Ammon's horn (tissue), 1 donor: ENCODE data around the gene ADARB2.

Experiments used
- DNase-seq: peaks from one replicate; pipeline ENCODE4 v3.0.0-alpha.2; 2016; ENCODE audit warnings: low spot score

ADARB2 gene

DNA sequence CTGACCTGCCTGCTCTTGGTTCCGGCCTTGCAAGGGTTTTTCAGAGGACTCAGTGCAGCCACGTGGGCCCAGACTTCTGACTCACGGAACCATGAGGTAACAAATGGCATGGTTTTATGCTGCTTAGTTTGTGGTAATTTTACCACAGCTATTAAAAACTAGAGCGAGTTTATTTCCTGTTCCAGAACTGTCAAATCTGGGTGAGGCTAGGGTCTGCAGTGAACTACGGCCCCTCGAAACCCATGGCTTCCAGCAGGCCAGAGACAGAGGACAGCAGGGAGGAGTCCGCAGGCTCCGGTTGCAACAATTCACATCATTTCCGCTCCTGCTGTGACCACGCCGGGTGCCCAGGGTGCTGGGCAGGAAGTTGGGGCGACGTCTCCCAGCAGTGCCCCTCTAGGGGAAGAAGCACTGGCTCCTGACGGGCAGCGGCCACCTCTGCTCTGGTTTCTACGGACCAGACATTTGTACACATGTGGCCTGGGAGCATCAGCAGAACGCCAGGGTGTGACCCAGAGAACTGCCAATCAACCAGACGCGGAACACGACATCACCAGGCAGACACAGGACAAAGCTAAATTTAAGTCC lies 74.8 kb downstream of the ADARB2 start:
- DNase-seq: no peak

DNA sequence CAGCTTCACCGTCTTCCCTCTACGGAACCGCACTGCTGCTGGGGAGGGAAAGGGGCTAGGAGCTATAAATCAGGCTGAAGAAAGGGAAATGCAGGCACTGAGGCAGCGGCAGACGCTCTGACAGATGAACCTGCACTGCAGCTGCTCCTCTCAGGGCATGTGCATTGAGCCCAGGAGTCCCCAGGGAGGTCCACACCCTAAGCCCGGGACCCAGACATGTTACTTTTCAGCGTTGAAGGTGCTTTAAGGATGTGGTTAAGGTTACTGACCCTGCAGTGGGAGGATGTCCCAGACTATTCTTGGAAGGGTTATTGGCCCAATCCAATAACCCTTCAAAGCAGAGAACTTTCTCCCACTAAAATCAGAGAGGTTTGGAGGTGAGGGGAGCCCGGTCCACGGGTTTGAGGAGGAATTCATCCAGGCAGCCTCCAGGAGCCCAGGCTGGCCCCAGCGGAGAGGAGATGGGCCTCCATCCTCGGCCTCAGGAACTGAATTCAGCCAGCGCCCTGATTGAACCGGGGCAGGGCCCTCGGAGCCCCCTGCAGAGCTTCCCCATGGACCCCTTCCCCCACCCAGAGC lies 75.4 kb downstream of the ADARB2 start:
- DNase-seq: no peak

DNA sequence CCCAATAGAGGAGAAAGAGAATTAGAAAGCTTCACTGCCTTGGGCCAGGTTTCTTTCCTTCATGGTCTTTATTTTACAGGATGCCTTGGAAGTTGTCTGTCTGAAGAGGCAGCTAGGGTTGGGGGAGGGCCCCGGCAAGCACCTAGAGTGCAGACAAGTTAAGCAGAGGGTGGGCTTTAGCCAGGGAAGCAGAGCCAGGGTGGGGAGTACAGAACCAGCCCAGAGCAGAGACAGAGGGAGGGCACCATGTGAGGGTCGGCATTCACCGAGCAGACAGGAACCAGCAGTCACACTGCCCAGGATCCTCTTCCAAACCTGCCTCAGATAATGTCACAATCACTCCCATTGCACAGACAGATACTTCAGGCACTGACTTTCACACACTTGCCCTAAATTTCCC lies 75.9 kb downstream of the ADARB2 start:
- DNase-seq: no peak

DNA sequence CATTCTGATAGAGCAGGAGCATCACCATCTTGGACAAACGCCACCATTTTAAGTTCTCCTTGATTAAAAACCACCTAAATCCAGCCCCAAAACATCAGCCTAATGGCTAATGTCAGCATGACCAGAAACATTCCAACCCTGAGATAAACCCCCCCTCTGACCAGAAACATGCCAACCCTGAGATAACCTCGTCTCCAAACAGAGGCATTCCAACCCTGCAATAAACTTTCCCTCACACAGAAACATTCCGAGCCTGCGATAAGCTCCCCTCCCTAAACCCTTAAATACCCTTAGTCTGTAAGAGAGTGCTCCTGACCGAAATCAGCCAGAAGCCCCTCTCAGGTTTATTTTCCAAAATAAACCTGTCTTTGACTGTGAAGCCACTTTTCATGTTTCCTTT lies 76.5 kb downstream of the ADARB2 start:
- DNase-seq: no peak

DNA sequence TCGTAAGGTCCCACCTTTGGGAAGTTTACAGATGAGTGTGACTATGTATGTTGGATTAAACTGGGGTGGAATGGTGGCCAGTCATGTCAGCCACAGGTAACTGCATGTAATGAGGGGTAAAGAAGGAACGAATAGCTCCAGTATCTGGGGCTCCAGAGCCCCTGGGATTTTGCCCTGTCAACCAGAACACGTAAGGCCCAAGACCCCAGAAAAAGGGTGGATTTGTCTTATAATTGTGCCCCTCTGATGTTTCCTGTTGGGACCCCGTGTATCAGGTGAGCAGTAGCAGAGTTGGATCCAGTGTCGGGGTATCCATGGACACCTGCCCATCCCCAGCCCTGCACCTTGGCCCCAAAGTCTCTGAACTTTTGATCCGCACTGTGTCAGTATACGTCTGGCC lies 76.9 kb downstream of the ADARB2 start:
- no peak for DNase-seq

DNA sequence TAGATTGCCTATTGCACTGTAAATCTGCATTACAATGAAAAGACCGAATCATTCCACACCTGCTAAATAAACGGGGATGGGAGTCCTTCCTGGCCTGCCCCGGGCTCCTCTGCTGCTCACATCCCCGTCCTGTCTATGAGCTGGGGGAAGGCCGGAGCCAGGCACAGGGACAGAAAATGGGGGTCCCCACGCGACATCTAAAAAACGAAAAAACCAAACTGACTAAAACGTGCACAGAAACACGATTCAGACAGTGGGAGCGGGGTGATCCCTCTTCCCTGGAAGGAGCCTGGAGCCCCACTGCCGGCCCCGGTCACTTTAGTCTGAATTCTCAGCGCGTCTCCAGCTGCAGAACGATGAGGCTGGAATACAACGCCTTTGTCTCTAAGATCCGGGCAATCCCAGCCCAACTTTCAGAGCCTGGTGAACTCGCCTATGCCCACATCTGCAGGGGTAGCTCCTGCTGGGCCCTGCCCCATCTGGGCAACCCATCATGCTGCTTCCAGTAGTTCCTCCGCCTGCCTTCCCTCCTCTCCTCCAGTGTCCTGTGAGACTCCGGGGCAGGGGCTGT lies 78.0 kb downstream of the ADARB2 start:
- no peak for DNase-seq

DNA sequence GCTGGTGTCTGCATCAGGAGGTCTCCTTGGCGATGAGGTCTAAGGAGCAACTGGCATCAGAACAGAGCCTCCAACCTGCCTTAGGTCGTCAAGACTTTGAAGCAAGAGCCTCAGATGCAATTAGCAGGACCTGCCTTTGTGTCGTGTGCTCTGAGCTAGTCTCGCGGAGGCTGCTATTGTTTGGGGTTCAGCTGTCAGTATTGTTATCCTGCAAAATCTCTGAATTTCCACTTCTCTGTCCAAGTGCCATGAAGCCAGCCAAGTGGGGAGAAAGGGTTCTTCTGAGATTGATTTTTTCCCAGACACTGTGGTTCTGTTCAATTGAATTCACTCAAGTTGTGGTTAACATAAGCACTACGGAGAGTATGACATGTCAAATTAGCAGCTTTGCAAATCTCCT lies 78.7 kb downstream of the ADARB2 start:
- DNase-seq: no peak

DNA sequence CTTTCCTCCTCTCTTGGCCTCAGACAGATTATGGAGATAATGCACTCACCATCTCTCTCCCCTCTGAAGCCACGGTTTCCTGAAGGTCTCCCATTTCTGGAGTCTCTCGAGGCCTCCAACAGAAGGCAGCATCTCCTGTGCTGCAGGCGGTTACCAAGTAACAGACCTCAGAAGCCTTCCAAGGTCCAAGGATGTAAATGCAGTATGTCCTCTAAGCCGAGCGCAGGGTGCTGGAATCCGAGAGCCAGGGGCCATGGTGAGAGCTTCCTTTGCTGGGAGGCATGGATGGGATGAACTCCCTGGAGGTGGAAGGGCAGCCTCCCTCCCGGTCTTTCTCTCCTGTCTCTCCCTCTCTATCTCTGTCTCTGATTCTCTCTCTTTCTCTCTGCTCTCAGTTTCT lies 79.8 kb downstream of the ADARB2 start:
- DNase-seq: no peak

DNA sequence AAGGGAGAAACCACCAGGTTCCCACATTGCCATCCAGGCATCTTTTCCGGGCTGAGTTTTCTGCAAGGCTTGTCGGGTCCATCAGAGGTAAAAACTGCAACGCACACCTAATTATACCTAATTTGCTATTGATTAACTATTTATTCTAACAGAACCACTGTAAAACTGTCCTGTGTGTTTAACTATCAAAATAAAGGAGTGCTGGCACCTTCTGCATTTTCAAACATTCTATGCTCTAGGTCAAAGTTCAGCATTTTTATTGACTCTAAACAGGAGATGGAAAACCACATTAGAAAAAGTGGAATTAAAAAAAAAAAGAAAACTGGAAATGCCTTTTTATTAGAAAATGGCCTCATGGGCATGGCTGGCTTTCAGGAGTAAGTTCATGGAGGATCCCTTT lies 82.0 kb downstream of the ADARB2 start:
- DNase-seq: no peak

DNA sequence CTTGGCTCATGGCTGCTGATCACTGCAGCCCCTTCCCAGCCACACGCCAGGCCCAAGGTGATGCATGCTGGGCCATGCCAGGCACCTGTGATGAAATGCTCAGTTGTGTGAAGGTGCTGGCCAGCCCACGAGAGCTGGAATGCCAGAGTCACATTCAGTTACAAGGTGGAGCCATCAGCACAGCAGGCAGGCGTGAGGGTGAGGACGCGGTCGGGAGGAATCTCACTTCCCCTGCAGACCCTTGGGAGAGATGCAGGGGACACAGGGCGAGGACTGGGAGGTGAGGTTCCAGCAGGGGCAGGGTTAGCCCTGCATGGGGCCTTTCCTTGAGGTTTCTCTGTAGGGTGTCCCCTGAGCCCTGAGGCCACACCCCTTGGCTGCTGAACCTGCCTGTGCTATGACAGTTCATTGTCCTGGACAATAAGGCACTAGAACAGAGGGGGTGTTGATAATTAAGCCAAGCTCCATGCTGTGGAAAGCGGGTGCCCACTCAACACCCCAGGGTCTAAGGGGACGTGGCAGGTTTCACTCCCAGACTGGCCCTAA lies 82.4 kb downstream of the ADARB2 start:
- no peak for DNase-seq

DNA sequence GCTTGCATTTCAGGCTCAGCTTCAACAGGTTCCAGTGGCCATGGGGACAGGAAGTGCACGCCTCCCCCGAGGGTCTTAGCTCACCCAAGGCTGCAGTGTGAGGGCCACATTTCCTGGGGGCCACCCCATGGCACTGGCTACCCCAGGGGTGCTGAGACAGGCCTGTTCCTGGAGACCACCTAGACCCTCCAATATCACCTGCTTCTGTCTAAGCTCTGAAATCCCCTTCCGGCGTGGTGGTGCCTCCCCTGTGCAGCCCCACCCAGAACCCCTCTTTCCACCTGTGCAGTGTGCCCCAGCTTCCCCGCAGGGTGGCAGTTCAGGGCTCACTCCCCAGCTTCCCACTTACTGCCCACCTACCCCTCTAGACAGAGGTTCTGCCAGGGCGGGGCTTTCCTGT lies 83.1 kb downstream of the ADARB2 start:
- no peak for DNase-seq

DNA sequence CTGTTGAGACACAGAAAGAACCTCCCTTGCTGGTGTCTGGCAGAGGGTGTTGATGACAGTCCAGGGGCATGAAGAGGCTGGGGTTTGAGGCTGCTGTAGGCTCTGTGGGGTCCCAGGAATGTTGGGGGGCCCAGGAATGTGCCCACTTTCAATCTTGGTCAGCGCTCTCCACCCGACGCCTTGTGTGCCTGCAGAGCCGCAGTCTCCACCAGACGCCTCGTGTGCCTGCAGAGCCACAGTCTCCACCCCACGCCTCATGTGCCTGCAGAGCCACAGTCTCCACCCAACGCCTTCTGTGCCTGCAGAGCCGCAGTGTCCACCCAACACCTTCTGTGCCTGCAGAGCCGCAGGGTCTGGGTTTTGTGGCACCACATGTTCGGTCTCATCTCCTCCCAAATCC lies 84.0 kb downstream of the ADARB2 start:
- DNase-seq: no peak

DNA sequence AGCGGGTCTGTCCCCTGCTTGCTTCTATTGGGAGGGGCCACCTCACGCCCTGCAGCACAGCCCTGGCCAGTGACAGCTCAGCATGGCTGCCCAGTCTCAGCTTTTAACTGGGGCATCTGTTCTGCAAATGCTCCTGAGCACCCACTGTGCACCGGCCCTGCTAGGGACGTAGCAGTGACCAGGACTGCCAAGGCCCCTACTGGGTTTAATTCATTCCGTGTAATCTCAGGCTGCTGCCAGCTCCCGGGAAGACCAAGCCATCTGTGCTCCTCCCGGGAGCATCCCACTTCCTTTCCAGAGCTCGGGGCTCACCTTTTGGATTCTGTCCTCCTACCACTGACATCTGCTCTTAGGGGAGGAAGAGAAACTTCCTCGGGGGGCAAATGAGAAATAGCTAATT lies 85.2 kb downstream of the ADARB2 start:
- DNase-seq: no peak

DNA sequence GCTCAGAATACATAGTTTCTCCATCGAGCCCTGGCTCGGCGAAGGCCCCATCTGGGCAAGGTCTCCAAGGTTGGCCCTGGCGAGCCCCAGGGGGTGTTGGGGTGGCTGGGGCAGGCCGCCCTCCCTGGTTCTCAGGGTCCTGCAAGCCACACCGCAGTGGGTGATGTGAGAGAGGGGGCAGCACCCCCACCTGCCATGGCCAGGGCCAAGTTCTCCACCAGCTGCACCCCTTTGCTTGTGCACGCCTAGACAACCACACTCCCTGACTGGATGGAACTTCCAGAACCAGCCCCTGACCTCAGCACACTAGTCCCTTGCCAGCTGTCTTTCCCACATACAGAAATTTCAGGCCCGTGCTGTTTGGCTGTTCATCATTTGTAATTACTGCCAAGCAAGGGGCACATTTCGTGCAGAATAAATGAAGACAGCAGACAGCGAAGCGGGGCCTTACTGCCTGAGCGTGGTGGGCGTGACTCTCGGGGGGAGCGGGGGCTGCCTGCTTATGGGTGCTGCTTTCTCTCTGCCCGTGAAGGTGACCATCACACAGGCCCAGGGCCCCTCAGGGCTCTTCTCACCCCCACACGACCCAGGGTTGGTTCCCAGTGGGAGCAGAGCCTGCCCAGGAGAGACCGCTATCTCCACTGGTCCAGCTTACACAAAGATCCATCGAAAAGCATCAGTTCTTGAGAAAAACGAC lies 85.9 kb downstream of the ADARB2 start:
- DNase-seq: no peak

DNA sequence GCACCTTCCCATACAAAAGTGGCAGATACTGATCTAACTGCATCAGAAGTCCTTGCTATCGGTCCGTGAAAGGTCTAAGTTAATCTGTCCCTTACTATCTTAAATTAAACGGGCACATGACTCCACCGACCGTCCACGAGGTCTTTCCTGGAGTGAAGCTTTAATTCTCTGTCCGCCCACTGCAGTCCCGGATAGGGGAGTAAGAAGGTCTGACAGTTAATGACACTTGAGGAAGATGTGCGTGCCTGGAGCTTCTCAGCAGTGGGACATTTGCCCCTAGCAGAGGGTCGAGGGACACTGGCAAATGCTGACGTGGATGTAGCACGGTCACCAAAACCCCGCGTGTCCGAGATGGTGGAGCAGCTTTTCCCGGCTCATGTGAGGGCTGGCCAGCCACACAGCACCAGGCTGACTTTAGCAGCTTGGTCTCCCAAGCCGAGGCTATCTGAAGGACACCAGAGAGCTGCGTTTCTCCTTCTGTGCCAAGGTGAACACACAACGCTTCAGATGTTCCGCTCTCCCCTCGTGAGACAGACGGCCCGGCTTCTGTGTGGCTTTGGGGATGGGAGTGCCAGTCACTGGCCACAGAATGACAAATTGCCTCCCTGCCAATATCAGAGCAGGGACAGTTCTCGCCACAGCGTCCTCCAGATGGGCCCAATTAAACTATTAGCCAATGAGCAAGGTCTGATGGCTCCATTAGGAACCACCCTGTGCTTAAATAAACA lies 86.6 kb downstream of the ADARB2 start:
- DNase-seq: no peak

DNA sequence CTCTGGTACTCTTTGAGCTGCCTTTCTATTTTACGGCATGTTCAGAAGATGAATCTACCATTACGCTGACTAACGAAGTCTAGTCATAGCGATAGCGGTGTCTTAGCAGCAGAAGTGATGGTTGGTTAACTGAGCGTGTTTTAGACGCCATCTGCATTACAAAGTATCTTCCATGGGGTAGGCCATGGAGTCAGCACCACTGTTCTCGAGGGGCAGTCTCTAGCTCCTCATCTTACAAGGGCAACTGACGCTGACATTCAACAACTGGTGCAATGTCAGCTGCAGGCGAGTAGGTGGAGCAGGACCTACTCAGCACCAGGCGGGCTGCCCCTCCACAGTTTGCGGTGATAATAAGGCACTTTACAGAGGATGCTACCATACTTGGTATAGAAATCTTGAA lies 88.7 kb downstream of the ADARB2 start:
- DNase-seq: no peak

DNA sequence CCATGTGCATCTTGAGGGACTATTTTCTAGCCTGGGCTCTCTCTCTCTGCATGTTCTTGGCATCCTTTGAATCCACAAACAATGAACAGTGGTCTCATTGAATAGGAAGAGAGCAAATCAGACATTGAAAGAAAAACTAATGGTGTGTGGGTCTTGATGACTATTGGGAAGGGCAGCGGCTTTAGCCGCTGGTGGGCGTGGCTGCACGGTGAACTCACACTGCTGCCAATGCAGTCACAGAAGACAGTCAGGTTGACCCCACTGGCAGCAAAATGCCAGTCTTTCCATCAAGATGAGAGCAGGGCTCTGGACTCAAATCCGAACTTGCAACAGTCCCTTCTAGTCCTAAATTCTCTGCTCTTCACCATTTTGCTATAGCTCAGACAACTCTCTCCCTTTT lies 91.0 kb downstream of the ADARB2 start:
- no peak for DNase-seq

DNA sequence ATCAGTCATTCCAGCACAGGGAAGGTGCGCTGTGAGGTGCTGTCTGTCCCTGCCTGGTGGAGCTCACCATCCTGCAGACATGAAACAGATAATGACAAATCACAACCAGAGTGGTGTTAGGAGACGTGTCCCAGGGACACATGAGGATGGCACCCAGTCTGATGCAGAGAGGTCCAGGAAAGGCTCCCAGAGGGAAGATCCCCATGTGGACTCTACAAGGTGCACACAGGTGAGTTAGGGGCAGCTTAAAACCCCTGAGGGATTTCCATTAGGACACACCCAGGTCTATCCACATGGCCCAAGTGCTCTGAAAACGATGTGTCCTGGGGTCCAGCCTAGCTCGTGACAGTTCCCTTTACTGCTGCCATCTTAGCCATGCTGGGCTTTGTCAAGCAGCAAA lies 91.4 kb downstream of the ADARB2 start:
- no peak for DNase-seq

DNA sequence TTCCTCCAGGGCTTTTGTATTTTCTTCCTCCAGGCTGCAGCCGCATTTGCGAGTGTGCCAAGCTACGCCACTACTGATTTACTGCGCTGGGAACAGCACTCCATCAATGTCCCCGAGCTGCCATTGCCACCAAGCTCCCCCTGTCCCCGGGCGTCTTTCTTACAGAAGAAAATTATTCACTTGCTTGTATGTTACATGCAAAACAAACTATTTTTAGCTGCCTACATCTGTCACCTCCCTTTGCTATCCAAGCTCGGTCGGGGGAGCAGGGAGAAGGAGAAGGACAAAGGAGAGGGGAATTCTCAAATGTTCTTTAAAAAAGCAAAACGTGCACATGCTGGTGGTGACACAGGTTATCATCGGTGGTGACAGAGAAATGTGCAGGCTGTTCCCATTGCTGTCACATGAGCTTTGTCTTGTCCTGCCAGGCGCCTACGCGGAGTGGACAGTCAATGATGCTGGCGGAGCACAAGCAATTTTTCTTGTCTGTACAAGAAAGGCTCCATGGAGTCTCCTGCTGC lies 93.1 kb downstream of the ADARB2 start:
- DNase-seq: no peak

DNA sequence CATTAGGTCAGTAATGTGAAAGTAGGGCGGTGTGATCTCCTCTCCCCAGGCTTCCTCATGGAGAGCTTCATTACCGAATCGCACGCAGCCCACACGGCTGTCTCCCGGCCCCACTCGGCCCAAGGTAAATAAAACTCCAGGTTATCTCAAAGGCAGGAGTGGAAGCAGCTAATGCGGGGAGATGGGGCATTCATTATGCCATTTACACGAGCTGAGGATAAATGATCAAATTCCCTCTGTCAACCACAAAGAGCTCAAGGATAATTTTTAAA lies 93.5 kb downstream of the ADARB2 start:
- DNase-seq: no peak

DNA sequence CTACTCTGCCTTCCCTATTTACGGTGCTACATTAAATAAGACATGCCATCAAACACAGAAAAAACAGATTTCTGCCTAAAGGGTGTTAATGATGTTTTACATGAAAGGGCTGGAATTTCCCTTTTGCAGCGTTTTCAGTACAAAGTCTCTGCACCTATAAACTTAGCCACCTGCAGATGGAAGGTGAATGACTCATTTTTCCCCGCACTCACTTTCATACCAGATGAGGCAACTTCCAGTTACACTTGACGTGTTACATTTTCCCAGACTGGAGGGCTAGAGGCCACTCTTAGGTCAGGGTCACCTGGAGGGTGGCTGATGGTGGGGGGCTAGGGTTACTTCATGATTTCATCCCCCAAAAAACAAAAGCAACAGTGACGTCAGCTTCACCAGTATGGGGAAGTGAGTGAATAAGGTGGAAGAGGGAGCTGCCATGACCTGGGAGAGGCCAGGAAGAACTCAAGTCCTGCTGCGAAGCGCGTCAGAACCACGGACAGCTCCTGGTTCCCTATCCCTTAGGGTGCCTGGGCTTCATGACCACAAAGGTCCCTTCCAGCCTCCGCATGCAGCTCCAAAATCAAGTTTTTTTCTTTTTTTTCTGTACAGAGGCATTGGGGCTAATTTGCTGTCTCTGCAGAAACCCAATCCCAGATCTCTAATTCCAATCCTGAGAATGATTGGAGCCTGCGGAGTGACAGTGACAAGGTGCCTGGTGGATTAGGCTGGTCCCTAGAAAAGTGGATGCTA lies 94.0 kb downstream of the ADARB2 start:
- no peak for DNase-seq

DNA sequence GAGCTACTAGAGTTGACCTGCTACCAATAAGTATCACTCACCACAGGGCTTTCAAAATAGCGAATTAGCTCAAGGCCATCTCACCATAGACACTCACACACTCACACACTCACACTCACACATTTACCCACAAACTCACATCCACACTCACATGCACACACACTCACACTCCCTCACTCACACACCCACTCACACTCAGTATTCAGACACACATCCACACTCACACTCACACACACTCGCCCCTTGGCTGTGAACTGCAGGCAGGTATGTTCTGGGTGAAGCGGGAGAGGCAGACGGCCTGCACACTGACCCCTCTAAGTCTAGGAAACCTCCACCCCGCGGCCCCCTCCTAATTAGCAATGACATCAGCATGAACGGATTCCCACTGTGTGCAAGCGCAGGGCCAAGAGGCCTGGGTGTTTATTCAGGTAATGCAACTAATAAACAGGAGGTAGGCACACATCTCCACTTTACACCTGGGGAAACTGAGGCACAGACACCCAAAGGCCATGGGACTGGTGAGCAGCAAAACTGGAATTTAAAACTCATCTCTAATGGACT lies 94.6 kb downstream of the ADARB2 start:
- no peak for DNase-seq
